GM12878 (cell line): ENCODE data around the gene CLEC4G. TPM values are rescaled to one million over a fixed set of nuclear protein-coding genes. Genes with fewer than 3 reads are reported as not detected.
A peak's percentile ranks its signal among the peaks of the same experiment; 100 is the strongest.
"Not testable (repeated sequence)": the region's sequence is repeated elsewhere in the genome, so short reads cannot be mapped to it uniquely, and the experiment has no call there.

Experiments
- ATAC-seq: fragments of 200-7000 bp; cut with Tn5 transposase; 3 replicates; pipeline ENCODE4 v1.9.1; 2020; ENCODE audit warnings: mild to moderate bottlenecking, moderate library complexity
- BruUV-seq: library from RNA; stranded (reverse); fragments of 400-500 nt; replicated peaks from 2 replicates; lab custom pipeline; 2021; lab: Mats Ljungman, UMichigan
- CTCF ChIA-PET: fragments of 300-600 bp; sonication (Branson Sonifier 250); formaldehyde crosslinking; extraction: SDS; loops from one replicate; lab custom pipeline; 2021; ENCODE audit warnings: inconsistent platforms; lab: Yijun Ruan, JAX
- POLR2A ChIA-PET: fragments of 350-600 bp; formaldehyde crosslinking; extraction: SDS; loops from one replicate; lab custom pipeline; 2021; ENCODE audit warnings: inconsistent platforms; lab: Charles Lee
- RAD21 ChIA-PET: fragments of 300-600 bp; sonication (Branson Sonifier 250); formaldehyde crosslinking; loops from one replicate; lab custom pipeline; 2023; ENCODE audit warnings: antibody characterized with exemption; ENCODE audit not compliant: unreplicated experiment; lab: Charles Lee
- SMC1A ChIA-PET: fragments of 300-600 bp; sonication (Branson Sonifier 250); formaldehyde crosslinking; loops from one replicate; lab custom pipeline; 2023; ENCODE audit not compliant: unreplicated experiment, uncharacterized antibody; lab: Charles Lee
- DNase-seq: peaks from one replicate; pipeline ENCODE4 v3.0.0-alpha.2; 2011; ENCODE audit warnings: low read depth, low spot score
- FAIRE-seq: peaks from 3 replicates; lab custom pipeline; 2011; peaks lifted over from hg19 to GRCh38; lab: Jason Lieb, UNC
- H2AFZ ChIP-seq: 2 replicates; pipeline ENCODE4 v1.6.0; 2011; ENCODE audit warnings: low read depth, low read length, control low read depth; ENCODE audit not compliant: control insufficient read depth
- H3K27ac ChIP-seq: 2 replicates; pipeline ENCODE4 v1.5.1; 2011; ENCODE audit warnings: control low read depth; ENCODE audit not compliant: control insufficient read depth, insufficient read depth
- H3K27me3 ChIP-seq, 2 experiments: replicated peaks in 1 of 2; 2 replicates each; pipeline versions ENCODE4 v1.6.0 to v1.6.1; 2011; ENCODE audit warnings: low read length in 1 of 2; ENCODE audit not compliant: control insufficient read depth in 2 of 2, insufficient read depth in 2 of 2
- H3K36me3 ChIP-seq, 2 experiments: 2 replicates each; pipeline ENCODE4 v1.5.1; 2011; ENCODE audit warnings: low read length in 1 of 2; ENCODE audit not compliant: control insufficient read depth in 2 of 2, insufficient read depth in 2 of 2
- H3K4me1 ChIP-seq: 2 replicates; pipeline ENCODE4 v1.6.1; 2011; ENCODE audit warnings: mild to moderate bottlenecking, low read length, moderate library complexity, mixed read lengths; ENCODE audit not compliant: control insufficient read depth, insufficient read depth
- H3K4me2 ChIP-seq: 2 replicates; pipeline ENCODE4 v1.6.0; 2011; ENCODE audit warnings: control low read depth; ENCODE audit not compliant: control insufficient read depth, insufficient read depth
- H3K4me3 ChIP-seq: fragments of 200-600 bp; sonication (generic); 2 replicates; pipeline ENCODE4 v1.5.1; 2016
- H3K79me2 ChIP-seq: 2 replicates; pipeline ENCODE4 v1.6.0; 2011; ENCODE audit warnings: low read length; ENCODE audit not compliant: control insufficient read depth, insufficient read depth
- H3K9ac ChIP-seq: 2 replicates; pipeline ENCODE4 v1.8.0; 2011; ENCODE audit warnings: low read length, control low read depth, mixed read lengths; ENCODE audit not compliant: control insufficient read depth, insufficient read depth
- H3K9me3 ChIP-seq: replicated peaks from 3 replicates; pipeline ENCODE4 v1.5.1; 2011; ENCODE audit warnings: mild to moderate bottlenecking, low read length; ENCODE audit not compliant: control insufficient read depth, insufficient read depth
- H4K20me1 ChIP-seq: 2 replicates; pipeline ENCODE4 v1.6.0; 2011; ENCODE audit not compliant: control insufficient read depth, insufficient read depth
- ATF7 ChIP-seq: fragments of 450-650 bp; IDR thresholded peaks from 2 replicates; pipeline ENCODE4 v1.6.1; 2016; ENCODE audit warnings: low read depth, mild to moderate bottlenecking
- BRCA1 ChIP-seq: IDR thresholded peaks from 2 replicates; pipeline ENCODE4 v1.6.1; 2011; ENCODE audit warnings: low read depth, low read length, improper control_type of control experiment
- CBFB ChIP-seq: IDR thresholded peaks from 2 replicates; pipeline ENCODE4 v1.6.1; 2016; ENCODE audit warnings: antibody characterized with exemption, low read depth
- ETV6 ChIP-seq, 2 experiments: fragments of 450-650 bp in 1 of 2; IDR thresholded peaks in 1 of 2; conservative IDR thresholded peaks in 1 of 2; 2 replicates each; pipeline ENCODE4 v1.6.1; 2014; ENCODE audit warnings: antibody characterized with exemption in 1 of 2, borderline replicate concordance in 1 of 2, low read depth in 1 of 2, mild to moderate bottlenecking in 1 of 2, moderate library complexity in 1 of 2
- HDAC2 ChIP-seq: fragments of 200-600 bp; sonication (generic); IDR thresholded peaks from 2 replicates; pipeline ENCODE4 v1.6.1; 2017
- JUNB ChIP-seq: IDR thresholded peaks from 2 replicates; pipeline ENCODE4 v1.6.1; 2016; ENCODE audit warnings: antibody characterized with exemption, mild to moderate bottlenecking
- NBN ChIP-seq: fragments of 450-650 bp; IDR thresholded peaks from 2 replicates; pipeline ENCODE4 v1.6.1; 2016
- NRF1 ChIP-seq: conservative IDR thresholded peaks from 2 replicates; pipeline ENCODE4 v1.6.1; 2011; ENCODE audit warnings: mild to moderate bottlenecking, low read depth, low read length, improper control_type of control experiment
- RBBP5 ChIP-seq: fragments of 200-600 bp; sonication (generic); conservative IDR thresholded peaks from 2 replicates; pipeline ENCODE4 v1.6.1; 2016
- RCOR1 ChIP-seq: conservative IDR thresholded peaks from 2 replicates; pipeline ENCODE4 v1.6.1; 2012; ENCODE audit warnings: low read depth, low read length, improper control_type of control experiment
- RUNX3 ChIP-seq: IDR thresholded peaks from 2 replicates; pipeline ENCODE4 v1.6.1; 2012; ENCODE audit warnings: low read length, inconsistent platforms
- SREBF1 ChIP-seq: IDR thresholded peaks from 2 replicates; pipeline ENCODE4 v1.6.1; 2012; ENCODE audit warnings: mild to moderate bottlenecking, low read length
- TAF1 ChIP-seq: IDR thresholded peaks from 2 replicates; pipeline ENCODE4 v1.6.1; 2011; ENCODE audit warnings: mild to moderate bottlenecking, low read depth, low read length, borderline replicate concordance
- WGBS: methylation state at CpG from one replicate; pipeline ENCODE4 v1.1.6; 2016; ENCODE audit warnings: low lambda C conversion rate; ENCODE audit not compliant: insufficient replicate concordance, insufficient coverage; ENCODE audit errors: missing lambda C conversion rate; 5-methylcytosine and 5-hydroxymethylcytosine counted together
- in situ Hi-C: fragments of 300-500 bp; cut with MboI; formaldehyde crosslinking; loops from 9 replicates; pipeline ENCODE4 v1.14.3; 2018; ENCODE audit warnings: mixed read lengths
- intact Hi-C: fragments of 100-400 bp; cut with micrococcal nuclease; formaldehyde crosslinking; loops from one replicate; pipeline ENCODE4 v1.14.2; 2022; ENCODE audit not compliant: unreplicated experiment
- polyA plus RNA-seq, 11 experiments: library from polyadenylated mRNA; depleted of rRNA in 4 of 11; unstranded in 6 of 11; stranded (reverse) in 5 of 11; fragments of >200 nt; fragmentation: Nextera tagmentation in 4 of 11; fragmentation: Illumina TruSeq in 1 of 11; extraction: Ambion mirVana in 4 of 11; extraction: Trizol in 1 of 11; gene quantifications; 1 replicate in 1 of 11; 2 replicates in 10 of 11; pipeline versions ENCODE4 v1.2.1 to v1.2.3, GENCODE V29; 2011 to 2016; ENCODE audit warnings: inconsistent platforms in 2 of 11, missing spikeins in 2 of 11, low read depth in 1 of 11
- total RNA-seq, 4 experiments: library from RNA; depleted of rRNA in 3 of 4; stranded (reverse); fragments of >200 nt in 3 of 4; fragmentation: Illumina TruSeq in 1 of 4; extraction: Trizol in 1 of 4; gene quantifications; 2 replicates each; pipeline versions ENCODE4 v1.2.1 to v1.2.3, GENCODE V29; 2013 to 2021
- TF ChIP-seq, protein P1 (sequence below): fragments of 450-650 bp; IDR thresholded peaks from 2 replicates; pipeline ENCODE4 v1.6.1; 2017; ENCODE audit warnings: mild to moderate bottlenecking
- TF ChIP-seq, protein P2 (sequence below): IDR thresholded peaks from 2 replicates; pipeline ENCODE4 v1.6.1; 2011; ENCODE audit warnings: borderline replicate concordance, low read depth, mild to moderate bottlenecking, moderate library complexity, low read length; ENCODE audit not compliant: insufficient read depth, poor library complexity, severe bottlenecking
- TF ChIP-seq, protein P3 (sequence below): IDR thresholded peaks from 2 replicates; pipeline ENCODE4 v1.6.1; 2011; ENCODE audit warnings: low read depth, mild to moderate bottlenecking, low read length, moderate library complexity, borderline replicate concordance; ENCODE audit errors: extremely low read depth

CLEC4G gene
- total and polyA plus RNA-seq, 10 of the 15 experiments (the other 5 are each of a cell fraction or from before 2014, with no cell fraction given) = 0.04 TPM; not detected in 9

DNA sequence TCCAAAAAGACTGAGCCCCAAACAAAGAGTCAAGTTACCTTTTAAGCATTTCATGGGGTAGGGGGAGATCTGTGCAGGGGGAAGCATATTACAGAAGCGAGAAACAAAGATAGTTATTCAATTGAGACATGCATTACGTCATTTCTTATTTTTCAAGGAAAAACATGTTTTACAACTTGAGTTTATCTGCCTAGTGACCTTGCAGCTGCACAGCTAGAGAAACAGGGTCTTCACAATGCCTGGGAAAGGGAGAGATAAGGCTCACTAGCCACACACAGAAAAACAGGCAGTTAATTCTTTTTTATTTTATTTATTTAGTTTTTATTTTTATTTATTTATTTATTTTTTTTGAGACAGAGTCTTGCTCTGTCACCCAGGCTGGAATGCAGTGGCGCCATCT is 32.2 kb upstream of the CLEC4G start:
- H4K20me1 ChIP-seq, H3K27ac ChIP-seq, H3K9ac ChIP-seq, FAIRE-seq, H3K4me2 ChIP-seq, DNase-seq, H3K4me3 ChIP-seq, in situ Hi-C loops, POLR2A ChIA-PET, intact Hi-C loops, H3K4me1 ChIP-seq, ATAC-seq, H3K36me3 ChIP-seq, H3K79me2 ChIP-seq, RAD21 ChIA-PET, CTCF ChIA-PET, BruUV-seq, H3K9me3 ChIP-seq, H2AFZ ChIP-seq, H3K27me3 ChIP-seq: not testable (repeated sequence)
- 30% methylated on average over 3 of the region's 3 CpGs for WGBS
- SMC1A ChIA-PET = interaction anchor here (1.9 kb wide), 1 partner anchor 16 kb away, joined by 3 read pairs; the partner anchor contains the start of gene CD209
- TF ChIP-seq ATF7 = 0 out of 2 replicates have a peak, but pooled peaks have one; percentile 24

DNA sequence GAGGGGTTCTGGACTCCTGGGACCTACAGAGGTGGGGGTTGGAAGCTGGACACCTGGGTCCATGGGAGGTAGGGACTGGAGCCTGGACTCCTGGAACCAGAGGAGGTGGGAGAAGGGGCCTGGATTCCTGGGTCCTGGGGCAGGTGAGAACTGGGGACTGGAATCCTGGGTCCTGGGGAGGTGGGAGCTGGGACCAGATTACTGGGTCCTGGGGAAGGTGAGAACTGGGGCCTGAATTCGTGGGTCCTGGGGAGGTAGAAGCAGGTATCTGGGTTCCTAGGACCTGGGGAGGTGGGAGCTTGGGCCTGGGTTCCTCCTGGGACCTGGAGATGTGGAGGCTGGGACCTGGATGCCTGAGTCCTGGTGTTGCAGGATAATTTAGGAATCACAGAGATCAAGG is 31.8 kb upstream of the CLEC4G start:
- SMC1A ChIA-PET = interaction anchor here (0.6 to 1.9 kb wide), 2 partner anchors 16 to 678 kb away, joined by 3 read pairs; partner anchors contain the start of gene CD209
- Histone ChIP-seq H3K4me2 (no peak overlapping the region), H3K36me3 (no peaks in the 10 kb centered on the region), H3K27me3 (no peaks in the 10 kb centered on the region; a peak in 2 of 4 replicates), H3K4me3 (no peak overlapping the region), H3K9ac (no peak overlapping the region), H3K9me3 (peaks cover 7% of the 10 kb centered on the region; the same call in 2 of the 3 replicates), H3K27ac (no peak overlapping the region), H4K20me1 (no peaks in the 10 kb centered on the region), H3K4me1 (no peaks in the 10 kb centered on the region), H3K79me2 (no peaks in the 10 kb centered on the region), H2AFZ (no peak overlapping the region)
- no TSS peak for BruUV-seq
- in situ Hi-C loops (no loop called here), intact Hi-C loops (no loop called here)
- DNase-seq = no peak
- RAD21 ChIA-PET = no interaction called here
- 0% methylated on average over 1 of the region's 1 CpG for WGBS
- POLR2A ChIA-PET = no interaction called here
- FAIRE-seq = no peak
- ATAC-seq = no peak
- CTCF ChIA-PET = no interaction called here
- TF ChIP-seq RUNX3 = no peak
- no peak for TF ChIP-seq BRCA1
- no peak for TF ChIP-seq NBN
- TF ChIP-seq, protein P1, sequence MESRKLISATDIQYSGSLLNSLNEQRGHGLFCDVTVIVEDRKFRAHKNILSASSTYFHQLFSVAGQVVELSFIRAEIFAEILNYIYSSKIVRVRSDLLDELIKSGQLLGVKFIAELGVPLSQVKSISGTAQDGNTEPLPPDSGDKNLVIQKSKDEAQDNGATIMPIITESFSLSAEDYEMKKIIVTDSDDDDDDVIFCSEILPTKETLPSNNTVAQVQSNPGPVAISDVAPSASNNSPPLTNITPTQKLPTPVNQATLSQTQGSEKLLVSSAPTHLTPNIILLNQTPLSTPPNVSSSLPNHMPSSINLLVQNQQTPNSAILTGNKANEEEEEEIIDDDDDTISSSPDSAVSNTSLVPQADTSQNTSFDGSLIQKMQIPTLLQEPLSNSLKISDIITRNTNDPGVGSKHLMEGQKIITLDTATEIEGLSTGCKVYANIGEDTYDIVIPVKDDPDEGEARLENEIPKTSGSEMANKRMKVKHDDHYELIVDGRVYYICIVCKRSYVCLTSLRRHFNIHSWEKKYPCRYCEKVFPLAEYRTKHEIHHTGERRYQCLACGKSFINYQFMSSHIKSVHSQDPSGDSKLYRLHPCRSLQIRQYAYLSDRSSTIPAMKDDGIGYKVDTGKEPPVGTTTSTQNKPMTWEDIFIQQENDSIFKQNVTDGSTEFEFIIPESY = no peak
- TF ChIP-seq SREBF1 = no peak
- TF ChIP-seq CBFB = no peak
- TF ChIP-seq, protein P2, sequence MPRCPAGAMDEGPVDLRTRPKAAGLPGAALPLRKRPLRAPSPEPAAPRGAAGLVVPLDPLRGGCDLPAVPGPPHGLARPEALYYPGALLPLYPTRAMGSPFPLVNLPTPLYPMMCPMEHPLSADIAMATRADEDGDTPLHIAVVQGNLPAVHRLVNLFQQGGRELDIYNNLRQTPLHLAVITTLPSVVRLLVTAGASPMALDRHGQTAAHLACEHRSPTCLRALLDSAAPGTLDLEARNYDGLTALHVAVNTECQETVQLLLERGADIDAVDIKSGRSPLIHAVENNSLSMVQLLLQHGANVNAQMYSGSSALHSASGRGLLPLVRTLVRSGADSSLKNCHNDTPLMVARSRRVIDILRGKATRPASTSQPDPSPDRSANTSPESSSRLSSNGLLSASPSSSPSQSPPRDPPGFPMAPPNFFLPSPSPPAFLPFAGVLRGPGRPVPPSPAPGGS = no peak
- no peak for TF ChIP-seq JUNB
- no peak for TF ChIP-seq TAF1
- TF ChIP-seq RBBP5 = no peak
- no peak for TF ChIP-seq NRF1
- TF ChIP-seq RCOR1 = no peak
- no peak for TF ChIP-seq ETV6 (conservative IDR thresholded peaks at IDR 0.05 in 1 of 2, IDR thresholded peaks at IDR 0.05 in 1 of 2; ENCODE audit: borderline replicate concordance in 1 of 2, low read depth in 1 of 2)
- TF ChIP-seq, protein P3, sequence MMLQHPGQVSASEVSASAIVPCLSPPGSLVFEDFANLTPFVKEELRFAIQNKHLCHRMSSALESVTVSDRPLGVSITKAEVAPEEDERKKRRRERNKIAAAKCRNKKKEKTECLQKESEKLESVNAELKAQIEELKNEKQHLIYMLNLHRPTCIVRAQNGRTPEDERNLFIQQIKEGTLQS = no peak
- no peak for TF ChIP-seq HDAC2
